Kidney capillary endothelial cell (primary cell): ENCODE measurements around the gene SET.
"Not testable (repeated sequence)": the region's sequence is repeated elsewhere in the genome, so short reads cannot be mapped to it uniquely, and the experiment has no call there.

Experiments used
- DNase-seq: peaks from one replicate; pipeline ENCODE4 v3.0.0-alpha.2; 2018; ENCODE audit warnings: low spot score

The SET gene

DNA sequence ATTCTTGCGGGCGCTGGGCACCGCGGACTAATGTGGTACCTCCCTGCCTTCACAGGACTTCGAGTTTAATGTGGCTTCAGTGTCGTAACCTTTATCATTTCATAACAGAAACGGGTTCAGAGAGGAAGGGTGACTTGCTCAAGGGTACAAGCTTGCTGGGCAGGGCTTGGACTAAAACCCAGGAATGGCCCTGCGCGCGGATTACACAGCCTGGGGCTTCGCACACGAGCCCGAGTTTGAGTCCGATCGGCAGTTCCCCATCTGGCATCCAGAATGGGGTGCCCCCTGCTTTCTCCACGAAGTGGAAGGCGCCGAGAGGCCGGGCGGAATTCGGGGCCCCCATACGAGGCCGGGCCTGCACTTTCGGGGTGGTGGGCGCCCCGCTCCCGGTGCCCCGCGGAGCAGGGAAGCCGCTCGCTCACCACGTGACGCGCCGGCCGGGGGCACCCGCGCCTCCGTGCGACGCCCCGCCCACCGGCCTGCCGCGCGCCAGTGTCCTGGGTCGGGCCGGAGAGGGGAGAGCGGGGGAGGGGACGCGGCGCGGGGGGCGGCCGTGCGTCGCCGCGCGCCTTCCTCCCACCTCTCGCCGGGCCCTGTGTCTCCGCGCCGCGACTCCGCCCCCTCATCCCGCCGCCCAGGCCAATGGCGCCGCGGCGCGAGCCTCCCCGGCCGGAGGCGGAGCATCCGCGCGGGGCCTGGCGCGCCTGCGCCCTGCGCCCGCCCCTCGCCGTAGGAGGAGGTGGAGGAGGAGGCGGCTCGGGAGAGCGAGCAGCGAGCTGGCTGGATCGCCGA is at the start of gene SET:
TSS of gene SET (plus strand) at position 722 of the 792 bp plus-strand sequence. CDS start 361 bp downstream, outside the sequence.
- DNase-seq = peak; percentile 96

GRCh38 chr9:128640603-128641002 is 48.4 kb upstream of the SET start:
- no peak for DNase-seq

DNA sequence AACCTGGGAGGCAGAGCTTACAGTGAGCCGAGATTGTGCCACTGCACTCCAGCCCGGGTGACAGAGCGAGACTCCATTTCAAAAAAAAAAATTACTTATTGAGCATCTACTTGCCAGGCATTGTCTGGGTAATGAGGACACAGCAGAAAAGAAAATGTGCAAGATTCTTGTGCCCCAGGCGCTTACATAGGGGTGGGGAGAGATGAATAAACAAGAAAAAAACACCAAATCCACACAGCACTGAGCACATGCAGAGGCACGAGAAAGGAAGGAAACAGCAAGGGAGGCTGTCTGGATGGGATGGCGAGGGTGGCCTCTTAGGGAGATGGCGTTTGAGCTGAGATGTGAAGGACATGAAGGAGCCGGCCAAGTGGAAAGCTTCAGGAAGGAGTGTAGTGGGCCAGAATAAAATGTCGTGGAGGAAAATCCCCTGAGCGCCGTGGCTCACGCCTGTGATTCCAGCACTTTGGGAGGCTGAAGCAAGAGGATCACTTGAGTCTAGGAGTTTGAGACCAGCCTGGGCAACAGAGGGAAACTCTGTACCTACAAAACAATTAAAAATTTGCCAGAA is 46.3 kb upstream of the SET start:
- no peak for DNase-seq

- no peak for DNase-seq
Observed at GRCh38 chr9:128643519-128644300, 45.3 kb upstream of the SET start.

GRCh38 chr9:128648206-128648605 is 40.8 kb upstream of the SET start:
- DNase-seq = peak; percentile 45

DNA sequence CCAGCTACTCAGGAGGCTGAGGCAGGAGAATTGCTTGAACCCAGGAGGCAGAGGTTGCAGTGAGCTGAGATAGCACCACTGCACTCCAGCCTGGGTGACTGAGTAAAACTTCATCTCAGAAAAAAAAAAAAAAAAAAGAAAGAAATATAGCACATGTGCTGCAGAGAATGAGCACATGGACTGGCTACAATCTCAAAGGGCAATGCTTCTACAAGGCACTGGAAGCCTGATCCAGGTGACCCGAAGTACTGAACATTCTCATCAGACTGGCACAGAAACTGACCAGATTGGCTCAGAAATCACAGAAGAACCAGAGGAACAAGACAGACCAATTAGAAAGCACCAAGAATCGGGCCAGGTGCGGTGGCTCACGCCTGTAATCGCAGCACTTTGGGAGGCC is 37.2 kb upstream of the SET start:
- no peak for DNase-seq

DNA sequence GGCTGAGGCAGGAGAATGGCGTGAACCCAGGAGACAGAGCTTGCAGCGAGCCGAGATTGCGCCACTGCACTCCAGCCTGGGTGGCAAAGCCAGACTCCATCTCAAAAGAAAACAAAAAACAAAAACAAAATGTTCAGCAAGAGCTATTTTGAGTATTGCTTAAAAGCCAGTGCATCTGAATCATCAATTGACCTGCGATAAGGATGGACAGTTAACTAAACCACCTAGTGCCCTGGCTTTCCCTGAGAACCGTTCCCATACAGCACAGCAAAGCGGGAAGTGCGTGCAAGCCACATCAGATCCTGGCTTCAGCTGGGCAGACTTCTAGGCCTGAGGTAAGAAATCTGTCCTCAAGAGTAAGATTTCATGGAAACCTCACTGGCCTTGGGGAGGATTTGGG is 35.1 kb upstream of the SET start:
- no peak for DNase-seq

DNA sequence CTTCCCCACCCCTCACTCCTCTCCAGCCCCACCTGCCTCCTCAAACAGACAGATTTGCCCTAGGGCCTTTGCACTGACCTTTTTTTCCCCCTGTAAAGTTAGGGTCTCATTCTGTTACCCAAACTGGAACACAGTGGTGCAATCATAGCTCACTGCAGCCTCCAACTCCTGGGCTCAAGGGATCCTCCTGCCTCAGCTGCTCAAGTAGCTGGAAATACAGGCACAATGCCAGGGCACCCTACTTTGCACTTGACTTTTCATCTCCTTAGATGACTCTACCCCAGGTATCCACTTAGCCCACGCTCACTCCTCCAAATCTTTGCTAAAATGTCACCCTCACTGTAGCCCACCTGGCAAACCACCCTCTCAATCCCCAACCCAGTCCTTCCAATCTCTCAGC is 34.5 kb upstream of the SET start:
- DNase-seq = no peak

DNA sequence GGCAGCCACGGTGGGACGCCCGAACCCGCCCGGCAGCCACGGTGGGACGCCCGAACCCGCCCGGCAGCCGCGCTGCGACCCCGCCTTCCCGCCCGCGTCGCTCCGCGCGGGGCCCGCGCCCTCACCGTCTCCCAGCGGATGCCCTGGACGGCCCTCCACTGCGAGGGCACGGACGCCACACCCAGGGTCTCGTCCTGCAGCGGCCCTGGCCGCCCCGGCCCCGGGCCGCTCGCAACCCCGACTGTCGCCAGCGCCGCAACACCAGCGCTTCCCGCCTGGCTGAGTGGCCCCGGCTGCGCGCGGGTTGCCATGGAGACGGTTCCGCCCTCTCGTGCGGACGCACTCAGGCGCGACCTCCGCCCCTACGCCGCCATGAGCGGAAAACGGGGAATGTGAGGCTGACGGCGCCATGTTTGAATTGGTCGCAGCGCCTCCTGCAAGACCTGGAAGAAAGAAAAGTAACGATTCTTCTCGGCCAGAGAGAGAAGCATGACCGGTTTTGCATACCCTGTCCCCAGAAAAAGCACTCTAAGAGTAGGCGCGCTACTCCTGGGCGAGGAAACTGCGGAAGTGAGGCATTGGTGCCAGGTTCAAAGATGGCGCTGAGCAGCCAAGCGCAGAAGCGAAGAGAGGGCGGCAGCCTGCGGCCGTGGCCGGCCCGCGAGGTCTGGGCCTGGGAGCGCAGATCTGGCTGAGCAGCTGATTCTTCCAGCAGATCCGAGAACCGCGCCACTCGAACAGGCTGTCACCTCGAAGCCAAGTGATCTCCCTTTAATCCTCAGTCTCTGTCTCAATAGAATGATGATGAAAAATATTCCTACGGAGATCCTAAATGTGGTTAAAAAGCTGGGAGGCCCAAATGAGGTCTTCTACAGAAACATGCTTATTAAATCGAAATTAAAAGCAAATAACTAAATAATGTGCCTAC is 32.3 kb upstream of the SET start, which contains the start of gene DYNC2I2:
TSS of gene DYNC2I2 (minus strand) at position 432 of the 928 bp plus-strand sequence. CDS start at position 311, 121 bp downstream.
- DNase-seq = peak; percentile 90

- no peak for DNase-seq
Observed at GRCh38 chr9:128657344-128657704, 31.7 kb upstream of the SET start.

GRCh38 chr9:128657796-128658195 is 31.2 kb upstream of the SET start:
- DNase-seq = no peak

DNA sequence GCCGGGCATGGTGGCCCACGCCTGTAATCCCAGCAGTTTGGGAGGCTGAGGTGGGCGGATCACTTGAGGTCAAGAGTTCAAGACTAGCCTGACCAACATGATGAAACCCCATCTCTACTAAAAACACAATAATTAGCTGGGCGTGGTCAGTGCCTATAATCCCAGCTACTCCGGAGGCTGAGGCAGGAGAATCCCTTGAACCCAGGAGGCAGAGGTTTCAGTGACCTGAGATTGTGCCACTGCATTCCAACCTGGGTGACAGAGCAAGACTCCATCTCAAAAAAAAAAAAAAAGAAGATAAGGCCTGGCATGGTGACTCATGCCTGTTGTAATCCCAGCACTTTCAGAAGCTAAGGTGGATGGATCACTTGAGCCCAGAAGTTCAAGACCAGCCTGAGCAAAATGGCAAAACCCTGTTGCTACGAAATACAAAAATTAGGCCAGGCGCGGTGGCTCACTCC is 22.5 kb upstream of the SET start:
- DNase-seq = not testable (repeated sequence)

- DNase-seq = no peak
Observed at GRCh38 chr9:128669786-128670185, 19.2 kb upstream of the SET start.

- DNase-seq = no peak
Observed at GRCh38 chr9:128675382-128675781, 13.6 kb upstream of the SET start.

DNA sequence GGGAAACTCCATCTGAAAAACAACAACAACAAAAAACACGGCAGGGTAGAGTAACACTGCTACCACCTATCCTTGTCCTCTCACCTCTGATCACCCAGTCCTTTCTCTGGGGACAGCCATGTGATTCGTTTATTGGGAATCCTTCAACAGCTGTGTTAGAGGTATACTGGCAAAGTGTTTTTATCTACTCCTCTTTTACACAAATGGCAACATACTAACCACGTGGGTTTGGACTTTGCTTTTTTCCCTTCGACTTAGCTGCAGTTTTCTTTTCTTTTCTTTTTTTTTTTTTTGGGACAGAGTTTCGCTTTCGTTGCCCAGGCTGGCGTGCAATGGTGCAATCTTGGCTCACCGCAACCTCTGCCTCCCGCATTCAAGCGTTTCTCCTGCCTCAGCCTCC is 11.2 kb upstream of the SET start:
- no peak for DNase-seq

- DNase-seq = no peak
Observed at GRCh38 chr9:128683340-128684064, 5.5 kb upstream of the SET start.

DNA sequence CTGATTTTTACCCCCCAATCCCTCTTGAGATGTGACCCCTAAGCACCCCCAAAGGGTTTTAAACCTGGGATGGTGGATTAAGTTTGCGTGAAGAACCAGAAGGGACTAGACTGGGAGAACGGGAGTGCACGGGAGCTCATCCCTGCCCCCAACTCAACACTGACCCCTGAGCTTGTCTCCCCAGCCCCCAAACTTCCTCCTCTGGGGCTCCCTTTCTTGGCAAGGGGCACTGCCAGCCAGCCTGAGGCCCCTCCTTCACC is 5.0 kb upstream of the SET start:
- no peak for DNase-seq

DNA sequence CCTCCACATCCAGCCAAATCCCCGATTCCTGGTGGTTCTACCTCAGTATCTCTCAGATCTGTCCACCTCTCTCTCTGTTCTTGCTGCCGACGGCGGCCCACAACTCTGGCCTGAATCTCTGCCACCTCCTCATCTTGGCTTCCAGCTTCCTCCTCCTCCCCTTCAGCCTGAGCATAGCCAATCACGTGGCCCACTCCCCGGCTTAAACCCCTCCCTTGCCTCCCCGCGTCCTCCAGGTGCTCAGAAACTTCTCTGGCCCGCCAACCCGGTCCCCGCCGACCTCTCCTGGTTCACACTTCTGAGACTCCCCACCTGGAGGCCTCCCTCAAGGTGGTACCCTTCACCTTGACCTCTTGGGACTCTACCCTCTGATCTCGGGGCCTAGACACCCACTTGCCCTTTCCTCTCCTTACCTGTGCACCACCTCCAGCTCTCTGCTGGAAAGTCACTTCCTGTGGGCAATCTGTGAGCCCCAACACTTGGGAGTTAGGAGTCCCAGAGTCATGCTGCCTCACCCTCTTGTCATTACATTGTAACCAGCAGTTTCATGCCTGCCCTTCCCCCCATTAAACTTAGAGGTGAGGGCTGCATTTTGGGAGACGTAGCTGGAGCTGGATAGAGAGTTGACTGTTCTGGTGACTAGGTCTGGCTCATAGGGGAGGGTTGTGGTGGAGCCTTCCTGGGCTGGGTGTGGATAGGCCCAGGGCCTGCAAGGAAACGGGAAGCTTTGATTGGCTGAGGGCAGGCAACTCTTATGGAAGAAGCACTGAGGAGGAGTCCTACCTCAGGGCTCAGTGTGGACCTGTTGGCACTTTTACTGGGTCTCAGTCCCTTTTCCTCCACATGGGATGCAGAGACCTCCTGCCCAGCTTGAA is 4.5 kb upstream of the SET start:
- peak; percentile 48 for DNase-seq

DNA sequence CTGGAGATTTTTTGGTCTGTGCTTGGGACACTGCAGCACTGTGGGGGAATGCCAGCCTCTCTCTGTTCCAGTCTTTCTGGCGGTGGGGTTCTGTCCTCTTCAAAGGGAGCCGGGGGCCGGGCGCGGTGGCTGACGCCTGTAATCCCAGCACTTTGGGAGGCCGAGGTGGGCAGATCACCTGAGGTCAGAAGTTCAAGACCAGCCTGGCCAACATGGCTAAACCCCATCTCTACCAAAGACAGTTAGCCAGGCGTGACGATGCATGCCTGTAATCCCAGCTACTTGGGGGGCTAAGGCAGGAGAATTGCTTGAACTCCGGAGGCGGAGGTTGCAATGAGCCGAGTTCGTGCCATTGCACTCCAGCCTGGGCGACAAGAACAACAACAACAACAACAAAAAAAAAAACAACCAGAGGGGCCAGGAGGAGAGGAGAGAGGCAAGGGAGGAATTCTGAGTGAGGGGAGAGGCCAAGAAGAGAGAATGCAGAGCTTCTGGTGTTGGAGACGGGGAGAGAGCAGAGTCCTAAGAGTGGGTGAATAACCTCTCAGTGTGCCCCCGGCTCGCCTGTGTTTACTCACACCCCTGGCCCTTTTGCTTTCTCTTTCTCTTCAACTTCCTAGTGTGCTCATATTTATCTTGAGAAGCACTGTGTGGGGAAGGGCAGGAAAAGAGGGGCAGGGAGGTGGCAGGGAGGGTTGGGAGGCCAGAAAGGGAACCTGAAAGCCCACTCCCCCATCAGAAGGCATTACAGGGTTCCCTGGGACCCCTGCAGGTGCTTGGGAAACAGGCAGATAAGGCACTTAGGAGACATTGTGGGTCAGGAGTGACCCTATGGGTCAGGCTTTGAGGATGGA is 3.2 kb upstream of the SET start:
- no peak for DNase-seq
